NT2/D1 (cell line): ENCODE results near the gene FNDC3B.

Experiments
- SUZ12 ChIP-seq: IDR thresholded peaks from 2 replicates; pipeline ENCODE4 v1.6.1; 2011; ENCODE audit not compliant: insufficient read length, insufficient read depth; ENCODE audit errors: extremely low read depth
- YY1 ChIP-seq: IDR thresholded peaks from 2 replicates; pipeline ENCODE4 v1.6.1; 2011; ENCODE audit not compliant: insufficient read length, insufficient read depth
- ZNF274 ChIP-seq: IDR thresholded peaks from 2 replicates; pipeline ENCODE4 v1.6.1; 2011; ENCODE audit warnings: mild to moderate bottlenecking, low read depth, low read length

- no peak for TF ChIP-seq ZNF274
- TF ChIP-seq YY1, result no peak
- TF ChIP-seq SUZ12, result no peak
Observed at GRCh38 chr3:172274906-172275305, 235.5 kb downstream of the FNDC3B start.
